A673 (cell line): ENCODE data around the gene STOML3. TPM values are rescaled to one million over a fixed set of nuclear protein-coding genes. Genes with fewer than 3 reads are reported as not detected.

Source experiments
- Bru-seq: library from RNA; stranded (reverse); fragments of 400-500 nt; gene quantifications from one replicate; lab custom pipeline; 2021; lab: Mats Ljungman, UMichigan
- BruChase-seq, 2 experiments: library from RNA; stranded (reverse); fragments of 400-500 nt; gene quantifications; one replicate each; lab custom pipeline; 2021; lab: Mats Ljungman, UMichigan
- BruUV-seq: library from RNA; stranded (reverse); fragments of 400-500 nt; replicated peaks from 2 replicates; lab custom pipeline; 2021; lab: Mats Ljungman, UMichigan
- CTCF ChIA-PET: fragments of 300-600 bp; sonication (Branson Sonifier 250); formaldehyde crosslinking; loops from one replicate; lab custom pipeline; 2022; ENCODE audit warnings: antibody characterized with exemption; lab: Charles Lee
- POLR2A ChIA-PET: fragments of 300-600 bp; sonication (Branson Sonifier 250); formaldehyde crosslinking; loops from one replicate; lab custom pipeline; 2022; ENCODE audit warnings: antibody characterized with exemption; ENCODE audit not compliant: low non-redundant PET; lab: Charles Lee
- DNase-seq: peaks from one replicate; pipeline ENCODE4 v3.0.0-alpha.2; 2015; ENCODE audit warnings: low spot score
- H3K27ac ChIP-seq: fragments of 200-600 bp; sonication (generic); 2 replicates; pipeline ENCODE4 v1.5.1; 2016; ENCODE audit warnings: mixed run types, low read depth, mild to moderate bottlenecking, mixed read lengths, antibody characterized with exemption, low read length; ENCODE audit not compliant: poor library complexity, severe bottlenecking
- H3K27me3 ChIP-seq: fragments of 200-600 bp; sonication (generic); replicated peaks from 2 replicates; pipeline ENCODE4 v1.6.1; 2017; ENCODE audit warnings: mixed run types, low read depth, mild to moderate bottlenecking, mixed read lengths, antibody characterized with exemption, low read length; ENCODE audit not compliant: insufficient read depth, poor library complexity
- H3K36me3 ChIP-seq: fragments of 200-600 bp; sonication (generic); 2 replicates; pipeline ENCODE4 v1.6.1; 2016; ENCODE audit warnings: mixed run types, mild to moderate bottlenecking, mixed read lengths, antibody characterized with exemption, low read length; ENCODE audit not compliant: insufficient read depth, poor library complexity, severe bottlenecking
- H3K4me1 ChIP-seq: fragments of 200-600 bp; sonication (generic); 2 replicates; pipeline ENCODE4 v1.6.1; 2017; ENCODE audit warnings: mixed run types, mild to moderate bottlenecking, mixed read lengths, antibody characterized with exemption, low read length; ENCODE audit not compliant: insufficient read depth, poor library complexity, severe bottlenecking
- H3K4me3 ChIP-seq: fragments of 200-600 bp; sonication (generic); 2 replicates; pipeline ENCODE4 v1.5.1; 2016; ENCODE audit warnings: low read depth, mixed run types, mild to moderate bottlenecking, mixed read lengths, low read length; ENCODE audit not compliant: poor library complexity, severe bottlenecking
- H3K9me3 ChIP-seq: fragments of 200-600 bp; sonication (generic); 2 replicates; pipeline ENCODE4 v1.6.1; 2016; ENCODE audit warnings: mixed run types, low read depth, mild to moderate bottlenecking, mixed read lengths, antibody characterized with exemption, low read length; ENCODE audit not compliant: poor library complexity, severe bottlenecking
- EZH2 ChIP-seq: fragments of 200-600 bp; sonication (generic); IDR thresholded peaks from 2 replicates; pipeline ENCODE4 v1.6.1; 2017; ENCODE audit warnings: borderline replicate concordance, low read depth, mild to moderate bottlenecking, mixed read lengths, antibody characterized with exemption, low read length; ENCODE audit not compliant: poor library complexity, severe bottlenecking
- intact Hi-C: fragments of 100-400 bp; cut with micrococcal nuclease; formaldehyde crosslinking; loops from one replicate; pipeline ENCODE4 v1.10.0; 2022; ENCODE audit not compliant: unreplicated experiment
- long read RNA-seq: library from polyadenylated mRNA; stranded (forward); transcript quantifications from one replicate; pipeline ENCODE4 v2.0.0, GENCODE V29; 2022
- total RNA-seq: library from RNA; stranded (reverse); gene quantifications from 2 replicates; pipeline ENCODE4 v1.2.3, GENCODE V29; 2021
- TF ChIP-seq, protein P1 (sequence below): fragments of 300-800, 200-600 bp; sonication (generic); conservative IDR thresholded peaks from 2 replicates; pipeline ENCODE4 v1.5.1; 2017; ENCODE audit warnings: low read depth, mild to moderate bottlenecking, antibody characterized with exemption, low read length, moderate library complexity, mixed read lengths

Gene STOML3, protein sequence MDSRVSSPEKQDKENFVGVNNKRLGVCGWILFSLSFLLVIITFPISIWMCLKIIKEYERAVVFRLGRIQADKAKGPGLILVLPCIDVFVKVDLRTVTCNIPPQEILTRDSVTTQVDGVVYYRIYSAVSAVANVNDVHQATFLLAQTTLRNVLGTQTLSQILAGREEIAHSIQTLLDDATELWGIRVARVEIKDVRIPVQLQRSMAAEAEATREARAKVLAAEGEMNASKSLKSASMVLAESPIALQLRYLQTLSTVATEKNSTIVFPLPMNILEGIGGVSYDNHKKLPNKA
- not detected in 2 replicates for total RNA-seq
- Bru-seq, nascent RNA, result percentile 11 among the genes with signal in this experiment
- BruChase-seq, experiment 1, labeled RNA remaining after a 2-hour chase, result percentile 10 among the genes with signal in this experiment
- percentile 6 among the genes with signal in this experiment for BruChase-seq, experiment 2, labeled RNA remaining after a 6-hour chase
- long read RNA-seq, result 0 reads

DNA sequence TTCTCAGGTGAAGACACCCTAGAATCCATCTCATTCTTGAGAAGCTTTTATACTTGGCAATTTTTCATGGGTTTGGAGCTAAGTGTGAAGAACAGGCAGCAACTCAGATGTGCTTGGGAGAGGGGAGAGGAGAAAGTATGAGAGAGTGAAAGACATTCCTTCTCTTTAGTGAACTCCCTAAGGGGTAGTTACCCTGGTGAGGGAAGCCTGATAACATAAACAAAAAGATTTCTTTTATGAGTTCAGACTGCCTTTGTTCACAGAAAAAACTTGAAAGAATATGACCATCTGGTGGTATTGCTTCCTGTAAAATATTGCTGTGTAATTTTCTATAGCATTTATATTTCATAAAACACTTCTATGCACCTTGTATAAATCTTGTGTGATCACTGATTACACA is at the start of gene STOML3:
TSS of gene STOML3 (minus strand) at position 139 of the 400 bp plus-strand sequence. CDS start at position 29, 110 bp downstream.
- ChIA-PET POLR2A (interaction anchor here (0.7 kb wide), 1 partner anchor 28 kb away, joined by 10 read pairs; no protein-coding TSS in a partner anchor), CTCF (no interaction called here)
- Histone ChIP-seq H3K4me1 (no peaks in the 10 kb centered on the region), H3K27me3 (no peaks in the 10 kb centered on the region), H3K36me3 (no peaks in the 10 kb centered on the region), H3K9me3 (no peaks in the 10 kb centered on the region), H3K4me3 (no peak within 1 kb of the TSS), H3K27ac (no peak within 1 kb of the TSS)
- no TSS peak for BruUV-seq
- intact Hi-C loops, result no loop called here
- no peak for TF ChIP-seq EZH2
- TF ChIP-seq, protein P1, sequence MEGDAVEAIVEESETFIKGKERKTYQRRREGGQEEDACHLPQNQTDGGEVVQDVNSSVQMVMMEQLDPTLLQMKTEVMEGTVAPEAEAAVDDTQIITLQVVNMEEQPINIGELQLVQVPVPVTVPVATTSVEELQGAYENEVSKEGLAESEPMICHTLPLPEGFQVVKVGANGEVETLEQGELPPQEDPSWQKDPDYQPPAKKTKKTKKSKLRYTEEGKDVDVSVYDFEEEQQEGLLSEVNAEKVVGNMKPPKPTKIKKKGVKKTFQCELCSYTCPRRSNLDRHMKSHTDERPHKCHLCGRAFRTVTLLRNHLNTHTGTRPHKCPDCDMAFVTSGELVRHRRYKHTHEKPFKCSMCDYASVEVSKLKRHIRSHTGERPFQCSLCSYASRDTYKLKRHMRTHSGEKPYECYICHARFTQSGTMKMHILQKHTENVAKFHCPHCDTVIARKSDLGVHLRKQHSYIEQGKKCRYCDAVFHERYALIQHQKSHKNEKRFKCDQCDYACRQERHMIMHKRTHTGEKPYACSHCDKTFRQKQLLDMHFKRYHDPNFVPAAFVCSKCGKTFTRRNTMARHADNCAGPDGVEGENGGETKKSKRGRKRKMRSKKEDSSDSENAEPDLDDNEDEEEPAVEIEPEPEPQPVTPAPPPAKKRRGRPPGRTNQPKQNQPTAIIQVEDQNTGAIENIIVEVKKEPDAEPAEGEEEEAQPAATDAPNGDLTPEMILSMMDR, result no peak
- DNase-seq, result peak; percentile 42

DNA sequence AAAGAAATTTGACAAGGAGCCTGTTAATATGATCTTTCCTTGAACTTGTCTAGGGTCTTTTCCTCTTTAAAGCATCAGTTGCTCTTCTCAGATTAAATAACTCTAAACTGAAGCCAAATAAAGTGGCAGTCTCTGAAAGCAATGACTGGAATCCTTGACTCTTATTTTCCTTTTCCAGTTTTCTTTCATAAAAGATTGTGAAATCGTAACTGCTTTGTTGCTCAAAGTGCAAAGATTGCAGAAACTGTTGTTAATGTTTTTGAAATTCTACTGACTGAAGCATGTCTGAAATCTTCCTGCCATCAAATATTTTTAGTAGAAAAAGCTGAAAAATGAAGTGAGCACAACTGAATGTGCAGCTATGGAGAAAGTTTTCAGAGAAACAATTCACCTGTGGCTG is 49.6 kb upstream of the STOML3 start:
- no peaks in the 10 kb centered on the region for H3K27me3 ChIP-seq
- no TSS peak for BruUV-seq
- ChIA-PET CTCF (no interaction called here), POLR2A (no interaction called here)
- DNase-seq, result no peak
- H3K4me1 ChIP-seq, result peaks cover 15% of the 10 kb centered on the region
- peak overlapping the region; percentile 1 for H3K4me3 ChIP-seq
- H3K9me3 ChIP-seq, result no peaks in the 10 kb centered on the region
- H3K36me3 ChIP-seq, result no peaks in the 10 kb centered on the region
- no peak overlapping the region for H3K27ac ChIP-seq
- intact Hi-C loops, result no loop called here
- TF ChIP-seq EZH2, result no peak
- TF ChIP-seq, protein P1, result no peak

DNA sequence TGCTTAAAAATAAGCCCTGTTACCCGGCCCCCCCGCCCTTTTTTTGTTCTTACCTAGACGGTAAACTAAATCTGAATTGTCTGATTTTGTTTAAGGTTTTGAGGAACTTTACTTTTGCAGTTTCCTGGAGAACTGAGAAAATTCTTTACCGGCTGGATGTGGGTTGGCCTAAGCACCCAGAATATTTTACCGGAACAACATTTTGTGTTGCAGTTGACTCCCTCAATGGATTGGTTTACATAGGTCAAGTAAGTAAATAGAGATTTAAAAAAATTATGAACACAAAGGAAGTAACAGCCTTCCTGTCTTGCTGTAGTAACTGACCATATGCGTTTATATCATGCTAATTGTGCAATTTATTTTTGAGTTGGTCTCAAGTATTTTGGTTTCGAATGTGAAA is 48.4 kb upstream of the STOML3 start:
- peaks cover 17% of the 10 kb centered on the region for H3K4me1 ChIP-seq
- no peaks in the 10 kb centered on the region for H3K9me3 ChIP-seq
- DNase-seq, result no peak
- H3K36me3 ChIP-seq, result no peaks in the 10 kb centered on the region
- ChIA-PET CTCF (no interaction called here), POLR2A (no interaction called here)
- H3K4me3 ChIP-seq, result peak overlapping the region; percentile 89
- intact Hi-C loops, result loop anchor here (5.0 to 10.0 kb wide), 2 partner anchors 374 to 633 kb away; no protein-coding TSS in a partner anchor
- H3K27ac ChIP-seq, result peak overlapping the region; percentile 82
- no TSS peak for BruUV-seq
- no peaks in the 10 kb centered on the region for H3K27me3 ChIP-seq
- TF ChIP-seq, protein P1, result no peak
- no peak for TF ChIP-seq EZH2
